K562 (cell line): ENCODE data around the gene FANCI. TPM values are rescaled to one million over a fixed set of nuclear protein-coding genes. Genes with fewer than 3 reads are reported as not detected.
A peak's percentile ranks its signal among the peaks of the same experiment; 100 is the strongest.

ENCODE experiments used
- BHLHE40 ChIP-seq: IDR thresholded peaks from 2 replicates; pipeline ENCODE4 v1.6.1; 2011; ENCODE audit warnings: low read length, improper control_type of control experiment
- HDAC1 ChIP-seq, 2 experiments: fragments of 450-650 bp; IDR thresholded peaks; 2 replicates each; pipeline ENCODE4 v1.6.1; 2016 to 2017; ENCODE audit warnings: inconsistent platforms in 1 of 2, mild to moderate bottlenecking in 1 of 2, moderate library complexity in 1 of 2
- NCOR1 ChIP-seq: fragments of 450-650 bp; IDR thresholded peaks from 2 replicates; pipeline ENCODE4 v1.6.1; 2016; ENCODE audit warnings: mild to moderate bottlenecking, moderate library complexity
- REST ChIP-seq, 2 experiments: fragments of 450-650 bp; formaldehyde crosslinking in 1 of 2; IDR thresholded peaks; 2 replicates each; pipeline versions ENCODE4 v1.4.0 to v1.6.1; 2014 to 2020; ENCODE audit warnings: mild to moderate bottlenecking in 2 of 2, borderline replicate concordance in 1 of 2, low read depth in 1 of 2
- SMARCA4 ChIP-seq: fragments of 450-650 bp; IDR thresholded peaks from 2 replicates; pipeline ENCODE4 v1.6.1; 2016
- SRSF9 ChIP-seq: fragments of 200-400 bp; formaldehyde crosslinking; IDR thresholded peaks from 2 replicates; pipeline ENCODE4 v1.6.1; 2017; ENCODE audit warnings: low read depth, low read length, borderline replicate concordance
- TAL1 ChIP-seq: fragments of 450-650 bp; IDR thresholded peaks from 2 replicates; pipeline ENCODE4 v1.6.1; 2016; ENCODE audit warnings: mild to moderate bottlenecking
- TCF3 ChIP-seq: sonication (generic); formaldehyde crosslinking; IDR thresholded peaks from 2 replicates; pipeline ENCODE4 v1.4.0; 2020; ENCODE audit warnings: mild to moderate bottlenecking, missing genetic modification reagents
- ZNF407 ChIP-seq: fragments of 450-650 bp; IDR thresholded peaks from 2 replicates; pipeline ENCODE4 v1.6.1; 2016; ENCODE audit warnings: low read depth
- ZNF766 ChIP-seq: fragments of 200-800 bp; sonication (Bioruptor generic); conservative IDR thresholded peaks from 2 replicates; pipeline ENCODE4 v1.6.1; 2016; ENCODE audit warnings: missing genetic modification characterization, missing compliant biosample characterization
- polyA plus RNA-seq, 8 experiments: library from polyadenylated mRNA; depleted of rRNA in 4 of 8; stranded (reverse) in 5 of 8; unstranded in 3 of 8; fragments of >200 nt; fragmentation: Nextera tagmentation in 2 of 8; fragmentation: Illumina TruSeq in 1 of 8; extraction: Ambion mirVana in 2 of 8; extraction: Trizol in 1 of 8; gene quantifications; 2 replicates each; pipeline versions ENCODE4 v1.2.1 to v1.2.3, GENCODE V29; 2011 to 2014; ENCODE audit warnings: inconsistent platforms in 1 of 8, missing spikeins in 1 of 8
- total RNA-seq, 7 experiments: library from RNA; depleted of rRNA in 6 of 7; stranded (reverse); fragments of >200 nt in 6 of 7; fragmentation: Illumina TruSeq in 2 of 7; extraction: Trizol in 2 of 7; gene quantifications; 2 replicates each; pipeline versions ENCODE4 v1.2.1 to v1.2.3, GENCODE V29; 2011 to 2021; ENCODE audit warnings: low replicate concordance in 1 of 7

The FANCI gene
- total and polyA plus RNA-seq, 9 of the 15 experiments (the other 6 are each of a cell fraction or from before 2014, with no cell fraction given) = 72.1 to 165 (median 131) TPM

- no peak for TF ChIP-seq ZNF407
- TF ChIP-seq TCF3 = peak; percentile 86
- TF ChIP-seq NCOR1 = peak; percentile 83
- no peak for TF ChIP-seq SRSF9
- TF ChIP-seq REST (IDR thresholded peaks at IDR 0.05; ENCODE audit: borderline replicate concordance) = peak; percentile 22; the same call in 1 of the 2 replicates
- no peak for TF ChIP-seq REST (CRISPR knock-in tag; IDR thresholded peaks at IDR 0.05; ENCODE audit: low read depth)
- peak; percentile 80 for TF ChIP-seq TAL1
- TF ChIP-seq ZNF766 (CRISPR knock-in tag) = peak; percentile 60; the same call in 1 of the 2 replicates
- TF ChIP-seq SMARCA4 = peak; percentile 70
- TF ChIP-seq HDAC1 (IDR thresholded peaks at IDR 0.05) = 0 out of 4 replicates have a peak, but pooled peaks of 1 of the 2 experiments have one; percentile 34
- peak; percentile 83 for TF ChIP-seq BHLHE40
Measured at GRCh38 chr15:89226359-89227221, 17.2 kb upstream of the FANCI start (continued).
